ENCODE data around the gene CDC23.

DNA sequence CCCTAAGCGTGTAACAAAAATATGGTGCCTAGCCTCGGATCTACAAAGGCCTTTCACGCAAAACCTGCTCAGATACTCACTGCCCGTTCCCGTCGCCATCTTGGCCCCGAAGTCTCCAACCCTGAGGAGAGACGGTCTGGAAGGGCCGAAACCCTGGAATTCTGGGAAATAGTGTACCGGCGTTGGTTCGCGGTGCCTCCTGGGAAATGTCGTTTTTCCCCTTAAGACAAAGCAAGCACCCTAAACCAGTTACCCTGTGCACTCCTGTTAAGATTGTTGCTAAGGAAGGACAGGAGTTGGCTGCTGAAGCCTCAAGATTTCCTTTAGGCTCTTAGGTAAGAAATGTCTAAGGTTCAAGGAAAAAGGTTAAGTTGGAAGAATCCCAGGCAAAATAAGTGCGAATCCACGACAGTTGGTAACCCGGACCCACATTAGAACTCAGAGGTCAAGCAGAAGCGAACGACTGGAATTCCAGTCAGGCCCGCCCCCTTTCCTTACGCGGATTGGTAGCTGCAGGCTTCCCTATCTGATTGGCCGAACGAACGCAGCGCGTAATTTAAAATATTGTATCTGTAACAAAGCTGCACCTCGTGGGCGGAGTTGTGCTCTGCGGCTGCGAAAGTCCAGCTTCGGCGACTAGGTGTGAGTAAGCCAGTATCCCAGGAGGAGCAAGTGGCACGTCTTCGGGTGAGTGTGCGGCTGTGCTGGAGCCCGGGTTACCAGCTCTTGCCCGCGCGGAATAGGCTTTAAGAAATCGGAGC lies 34.4 kb downstream of the CDC23 start, which contains the start of the genes BRD8 and KIF20A:
- TF ChIP-seq, protein P1, sequence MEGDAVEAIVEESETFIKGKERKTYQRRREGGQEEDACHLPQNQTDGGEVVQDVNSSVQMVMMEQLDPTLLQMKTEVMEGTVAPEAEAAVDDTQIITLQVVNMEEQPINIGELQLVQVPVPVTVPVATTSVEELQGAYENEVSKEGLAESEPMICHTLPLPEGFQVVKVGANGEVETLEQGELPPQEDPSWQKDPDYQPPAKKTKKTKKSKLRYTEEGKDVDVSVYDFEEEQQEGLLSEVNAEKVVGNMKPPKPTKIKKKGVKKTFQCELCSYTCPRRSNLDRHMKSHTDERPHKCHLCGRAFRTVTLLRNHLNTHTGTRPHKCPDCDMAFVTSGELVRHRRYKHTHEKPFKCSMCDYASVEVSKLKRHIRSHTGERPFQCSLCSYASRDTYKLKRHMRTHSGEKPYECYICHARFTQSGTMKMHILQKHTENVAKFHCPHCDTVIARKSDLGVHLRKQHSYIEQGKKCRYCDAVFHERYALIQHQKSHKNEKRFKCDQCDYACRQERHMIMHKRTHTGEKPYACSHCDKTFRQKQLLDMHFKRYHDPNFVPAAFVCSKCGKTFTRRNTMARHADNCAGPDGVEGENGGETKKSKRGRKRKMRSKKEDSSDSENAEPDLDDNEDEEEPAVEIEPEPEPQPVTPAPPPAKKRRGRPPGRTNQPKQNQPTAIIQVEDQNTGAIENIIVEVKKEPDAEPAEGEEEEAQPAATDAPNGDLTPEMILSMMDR (conservative IDR thresholded peaks at IDR 0.05; ENCODE audit: low read depth, low read length) = no peak
- TF ChIP-seq EZH2 (IDR thresholded peaks at IDR 0.05; ENCODE audit: low read length, unreplicated experiment) = no peak
